K562 (cell line): ENCODE data around the gene LRRC47. TPM values are rescaled to one million over a fixed set of nuclear protein-coding genes. Genes with fewer than 3 reads are reported as not detected.

ENCODE experiments used
- DIDO1 ChIP-seq: fragments of 450-650 bp; IDR thresholded peaks from 2 replicates; pipeline ENCODE4 v1.6.1; 2016; ENCODE audit warnings: low read depth, missing biosample characterization, missing genetic modification characterization
- E2F6 ChIP-seq, 2 experiments: IDR thresholded peaks; 2 replicates each; pipeline ENCODE4 v1.6.1; 2011; ENCODE audit warnings: borderline replicate concordance in 1 of 2, control low read depth in 1 of 2, low read depth in 1 of 2, low read length in 1 of 2, mild to moderate bottlenecking in 1 of 2, mixed read lengths in 1 of 2, moderate library complexity in 1 of 2; ENCODE audit not compliant: insufficient read depth in 1 of 2, insufficient read length in 1 of 2, poor library complexity in 1 of 2, severe bottlenecking in 1 of 2; ENCODE audit errors: extremely low read depth in 1 of 2
- LARP7 ChIP-seq: fragments of 450-650 bp; IDR thresholded peaks from 2 replicates; pipeline ENCODE4 v1.6.1; 2016
- MBD2 ChIP-seq: sonication (generic); IDR thresholded peaks from 2 replicates; pipeline ENCODE4 v1.6.1; 2016; ENCODE audit warnings: low read depth, borderline replicate concordance
- NKRF ChIP-seq: fragments of 450-650 bp; IDR thresholded peaks from 2 replicates; pipeline ENCODE4 v1.6.1; 2016; ENCODE audit warnings: borderline replicate concordance
- SMAD3 ChIP-seq: fragments of 450-650 bp; formaldehyde crosslinking; conservative IDR thresholded peaks from 2 replicates; pipeline ENCODE4 v1.4.0; 2020; ENCODE audit warnings: mild to moderate bottlenecking
- SPI1 ChIP-seq: IDR thresholded peaks from 2 replicates; pipeline ENCODE4 v1.6.1; 2011; ENCODE audit warnings: low read depth, low read length, control low read depth, borderline replicate concordance
- ZFP30 ChIP-seq: fragments of 250-450 bp; sonication (Bioruptor Pico); IDR thresholded peaks from 2 replicates; pipeline ENCODE4 v1.8.0; 2022; ENCODE audit warnings: moderate library complexity, mild to moderate bottlenecking, inconsistent platforms, borderline replicate concordance
- ZNF134 ChIP-seq: fragments of 250-450 bp; sonication (Bioruptor Pico); conservative IDR thresholded peaks from 2 replicates; pipeline ENCODE4 v1.4.0; 2020
- ZNF165 ChIP-seq: fragments of 250-450 bp; sonication (Bioruptor Pico); IDR thresholded peaks from 2 replicates; pipeline ENCODE4 v1.4.0; 2020; ENCODE audit warnings: borderline replicate concordance
- ZNF407 ChIP-seq: fragments of 450-650 bp; IDR thresholded peaks from 2 replicates; pipeline ENCODE4 v1.6.1; 2016; ENCODE audit warnings: low read depth
- polyA plus RNA-seq, 8 experiments: library from polyadenylated mRNA; depleted of rRNA in 4 of 8; stranded (reverse) in 5 of 8; unstranded in 3 of 8; fragments of >200 nt; fragmentation: Nextera tagmentation in 2 of 8; fragmentation: Illumina TruSeq in 1 of 8; extraction: Ambion mirVana in 2 of 8; extraction: Trizol in 1 of 8; gene quantifications; 2 replicates each; pipeline versions ENCODE4 v1.2.1 to v1.2.3, GENCODE V29; 2011 to 2014; ENCODE audit warnings: inconsistent platforms in 1 of 8, missing spikeins in 1 of 8
- total RNA-seq, 7 experiments: library from RNA; depleted of rRNA in 6 of 7; stranded (reverse); fragments of >200 nt in 6 of 7; fragmentation: Illumina TruSeq in 2 of 7; extraction: Trizol in 2 of 7; gene quantifications; 2 replicates each; pipeline versions ENCODE4 v1.2.1 to v1.2.3, GENCODE V29; 2011 to 2021; ENCODE audit warnings: low replicate concordance in 1 of 7
- TF ChIP-seq, protein P1 (sequence below): sonication (generic); formaldehyde crosslinking; IDR thresholded peaks from 2 replicates; pipeline ENCODE4 v1.8.0; 2022; ENCODE audit warnings: mild to moderate bottlenecking, missing genetic modification reagents
- TF ChIP-seq, protein P2 (sequence below): sonication (generic); IDR thresholded peaks from 2 replicates; pipeline ENCODE4 v1.6.1; 2016

LRRC47 gene
- total and polyA plus RNA-seq, 9 of the 15 experiments (the other 6 are each of a cell fraction or from before 2014, with no cell fraction given): 4.6 to 68.0 (median 35.9) TPM

- TF ChIP-seq NKRF: peak; percentile 76
- TF ChIP-seq LARP7: no peak
- 0 out of 2 replicates have a peak, but pooled peaks have one; percentile 63 for TF ChIP-seq ZNF165 (CRISPR knock-in tag)
- TF ChIP-seq DIDO1 (tag): no peak
- TF ChIP-seq, protein P1, sequence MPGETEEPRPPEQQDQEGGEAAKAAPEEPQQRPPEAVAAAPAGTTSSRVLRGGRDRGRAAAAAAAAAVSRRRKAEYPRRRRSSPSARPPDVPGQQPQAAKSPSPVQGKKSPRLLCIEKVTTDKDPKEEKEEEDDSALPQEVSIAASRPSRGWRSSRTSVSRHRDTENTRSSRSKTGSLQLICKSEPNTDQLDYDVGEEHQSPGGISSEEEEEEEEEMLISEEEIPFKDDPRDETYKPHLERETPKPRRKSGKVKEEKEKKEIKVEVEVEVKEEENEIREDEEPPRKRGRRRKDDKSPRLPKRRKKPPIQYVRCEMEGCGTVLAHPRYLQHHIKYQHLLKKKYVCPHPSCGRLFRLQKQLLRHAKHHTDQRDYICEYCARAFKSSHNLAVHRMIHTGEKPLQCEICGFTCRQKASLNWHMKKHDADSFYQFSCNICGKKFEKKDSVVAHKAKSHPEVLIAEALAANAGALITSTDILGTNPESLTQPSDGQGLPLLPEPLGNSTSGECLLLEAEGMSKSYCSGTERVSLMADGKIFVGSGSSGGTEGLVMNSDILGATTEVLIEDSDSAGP (CRISPR knock-in tag): no peak
- no peak; the same call in 1 of the 2 replicates for TF ChIP-seq ZNF134 (CRISPR knock-in tag)
- TF ChIP-seq SPI1: no peak
- TF ChIP-seq, protein P2, sequence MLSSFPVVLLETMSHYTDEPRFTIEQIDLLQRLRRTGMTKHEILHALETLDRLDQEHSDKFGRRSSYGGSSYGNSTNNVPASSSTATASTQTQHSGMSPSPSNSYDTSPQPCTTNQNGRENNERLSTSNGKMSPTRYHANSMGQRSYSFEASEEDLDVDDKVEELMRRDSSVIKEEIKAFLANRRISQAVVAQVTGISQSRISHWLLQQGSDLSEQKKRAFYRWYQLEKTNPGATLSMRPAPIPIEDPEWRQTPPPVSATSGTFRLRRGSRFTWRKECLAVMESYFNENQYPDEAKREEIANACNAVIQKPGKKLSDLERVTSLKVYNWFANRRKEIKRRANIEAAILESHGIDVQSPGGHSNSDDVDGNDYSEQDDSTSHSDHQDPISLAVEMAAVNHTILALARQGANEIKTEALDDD: no peak
- TF ChIP-seq E2F6 (IDR thresholded peaks at IDR 0.05; ENCODE audit: borderline replicate concordance in 1 of 2, extremely low read depth in 1 of 2, insufficient read depth in 1 of 2, insufficient read length in 1 of 2, low read depth in 1 of 2, low read length in 1 of 2, poor library complexity in 1 of 2, severe bottlenecking in 1 of 2): peak in 1 of 2 experiments; percentile 15
- no peak for TF ChIP-seq ZFP30
- TF ChIP-seq SMAD3 (CRISPR knock-in tag): no peak
- no peak for TF ChIP-seq MBD2
- no peak for TF ChIP-seq ZNF407
These were observed 22.6 kb downstream of the LRRC47 start (continued) for GRCh38 chr1:3773572-3774275.
